ENCODE results near the gene NAE1.
"Not testable (repeated sequence)": the region's sequence is repeated elsewhere in the genome, so short reads cannot be mapped to it uniquely, and the experiment has no call there.

NAE1 gene

DNA sequence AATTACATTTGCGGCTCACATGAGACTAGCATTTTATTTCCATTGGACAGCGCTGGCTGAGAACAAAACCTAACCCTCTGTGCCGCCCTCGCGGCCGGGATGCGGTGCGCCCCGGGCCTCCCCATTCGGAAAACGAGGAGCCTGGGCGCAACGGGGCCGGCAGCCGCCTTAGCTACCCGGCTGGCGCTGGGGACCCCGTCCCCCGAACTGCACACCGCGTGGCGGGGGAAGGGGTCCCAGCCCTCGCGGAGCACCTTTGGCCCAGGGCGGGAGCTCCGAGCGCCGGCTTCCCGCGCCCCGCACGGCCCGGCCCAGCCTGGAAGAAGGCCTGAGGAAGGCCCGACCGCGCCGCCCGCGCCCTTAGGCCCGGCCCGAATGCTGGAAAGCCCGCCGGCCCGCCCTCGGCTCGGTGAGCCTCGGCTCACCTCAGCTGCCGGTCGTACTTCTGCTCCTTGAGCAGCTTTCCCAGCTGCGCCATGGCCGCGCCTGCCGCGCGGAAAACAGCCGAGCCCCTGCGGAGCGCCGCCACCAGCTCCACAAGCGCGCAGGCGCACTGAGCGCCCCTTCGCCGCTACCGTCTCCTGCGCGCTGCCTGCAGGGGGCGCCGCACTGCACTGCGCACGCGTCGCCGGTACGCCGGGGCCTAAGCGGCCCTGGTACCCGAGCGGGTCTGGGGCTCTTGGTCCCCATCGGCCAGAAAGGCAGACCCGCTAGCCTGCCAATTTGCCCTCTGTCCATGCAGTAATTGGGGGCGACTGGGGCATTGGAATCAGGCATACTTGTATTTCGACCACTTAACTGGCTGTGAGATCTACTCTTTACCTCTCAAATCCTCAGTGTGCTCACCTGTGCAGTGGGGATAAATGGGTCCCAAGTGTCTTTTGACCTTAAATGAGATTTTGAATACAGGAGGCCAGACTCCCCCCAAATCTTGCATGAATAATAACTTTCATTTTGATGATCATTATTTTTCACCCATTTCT, at the start of gene NAE1:
NAE1 (minus strand) TSS at position 555 of the 983 bp plus-strand sequence; CDS start at position 478, 77 bp downstream.
- DNase-seq = peak; percentile 87

DNA sequence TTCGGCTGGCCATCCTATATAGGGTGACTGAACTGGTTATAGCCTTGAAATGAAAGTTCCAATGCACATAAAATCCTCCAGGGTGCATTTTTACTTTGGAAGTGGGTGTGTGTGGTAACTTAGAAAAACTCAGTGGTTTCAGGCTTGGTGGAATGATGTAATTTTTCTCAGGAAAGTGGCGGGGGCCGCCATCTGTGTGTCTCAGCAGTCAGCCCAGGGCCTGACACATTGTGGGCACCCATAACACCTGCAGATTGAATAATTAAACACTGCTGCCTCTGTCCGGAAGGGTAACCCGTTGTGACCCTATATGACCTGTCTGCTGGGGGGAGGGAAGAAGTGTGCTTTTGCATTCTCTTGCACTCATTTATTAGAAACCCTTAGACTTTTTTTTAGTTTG, 47.3 kb upstream of the NAE1 start:
- peak; percentile 83 for DNase-seq

DNA sequence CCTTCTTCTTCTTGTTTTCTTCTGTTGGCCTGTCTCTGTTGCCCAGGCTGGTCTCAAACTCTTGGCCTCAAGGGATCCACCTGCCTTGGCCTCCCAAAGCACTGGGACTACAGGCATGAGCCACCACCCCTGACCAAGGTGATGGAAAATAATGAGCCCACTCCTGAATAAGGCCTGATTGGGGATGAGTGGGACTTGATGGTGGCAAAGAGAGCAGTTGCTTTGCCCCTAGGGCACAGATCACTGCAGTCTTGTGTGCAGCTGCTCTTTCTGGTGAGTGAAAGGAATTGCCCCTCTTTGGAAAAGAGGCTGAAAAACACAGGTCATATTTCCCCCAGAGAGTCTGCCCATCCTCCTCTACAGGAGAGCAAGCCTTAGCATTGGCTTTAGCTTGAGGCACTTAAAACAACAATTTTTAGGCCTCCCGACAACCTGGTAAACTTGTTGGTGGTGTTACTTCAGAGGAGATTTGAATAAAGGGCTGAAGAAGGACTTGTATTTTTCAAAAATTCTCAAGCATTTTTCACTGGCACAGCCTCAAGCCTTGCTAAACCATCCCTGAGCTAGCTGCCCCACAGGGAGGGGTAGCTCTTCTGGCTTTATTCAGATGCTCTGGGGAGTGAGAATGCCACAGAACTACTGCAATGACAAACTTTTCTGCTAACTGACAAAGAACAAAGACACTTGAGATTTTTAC, 43.5 kb upstream of the NAE1 start:
- peak; percentile 33 for DNase-seq

DNA sequence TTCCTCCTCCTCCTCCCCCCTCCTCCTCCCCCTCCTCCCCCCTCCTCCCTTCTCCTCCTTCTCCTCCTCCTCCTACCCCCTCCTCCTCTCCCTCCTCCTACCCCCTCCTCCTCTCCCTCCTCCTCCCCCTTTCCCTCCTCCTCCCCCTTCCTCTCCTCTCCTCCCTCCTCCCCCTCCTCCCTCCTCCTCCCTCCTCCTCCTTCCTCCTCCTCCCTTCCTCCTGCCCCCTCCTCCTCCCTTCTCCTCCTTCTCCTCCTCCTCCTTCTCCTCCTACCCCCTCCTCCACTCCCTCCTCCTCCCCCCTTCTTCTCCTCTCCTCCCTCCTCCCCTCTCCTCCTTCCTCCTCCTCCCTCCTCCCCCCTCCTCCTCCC, 42.9 kb upstream of the NAE1 start:
- no peak for DNase-seq

DNA sequence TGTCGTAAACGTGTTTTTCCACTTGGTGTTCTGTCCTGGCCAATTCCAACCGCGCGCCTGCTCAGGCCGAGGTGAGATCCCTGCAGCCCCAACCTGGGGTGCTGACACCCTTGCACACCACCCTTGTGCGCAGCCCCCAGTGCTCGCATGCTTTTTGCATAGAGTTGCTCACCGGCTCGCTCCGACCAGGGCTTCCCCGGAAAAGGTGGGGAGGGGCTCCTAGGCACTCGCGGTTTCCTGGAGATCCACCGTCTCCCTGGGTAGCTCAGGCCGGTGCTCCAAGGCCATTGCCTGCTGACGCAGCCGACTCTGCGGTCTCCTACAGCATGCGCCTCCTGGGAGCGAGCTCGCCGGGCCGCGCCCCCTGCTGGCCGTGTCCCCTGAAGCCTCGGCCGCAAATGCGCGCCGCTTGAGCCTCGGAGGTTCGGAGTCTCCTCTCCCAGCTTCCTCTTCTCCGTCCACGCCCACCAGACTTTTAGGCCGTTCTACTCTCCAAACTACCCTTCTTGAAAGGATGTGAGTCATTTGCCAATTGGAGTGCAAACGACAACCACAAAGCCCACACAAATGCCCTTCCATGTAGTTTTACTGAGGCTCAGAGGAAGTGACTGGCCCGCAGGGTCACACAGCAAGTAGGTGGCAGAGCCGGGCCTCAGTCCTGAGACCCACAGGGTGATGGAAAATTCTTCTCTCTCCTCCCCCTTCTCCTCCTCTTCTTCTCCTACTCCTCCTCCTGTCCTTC, 42.3 kb upstream of the NAE1 start:
- DNase-seq = peak; percentile 94

GRCh38 chr16:66872559-66872942, 41.8 kb upstream of the NAE1 start:
- DNase-seq = no peak

- DNase-seq = no peak
These were observed 41.1 kb upstream of the NAE1 start for GRCh38 chr16:66871840-66872239.

- DNase-seq = not testable (repeated sequence)
These were observed 40.6 kb upstream of the NAE1 start for GRCh38 chr16:66871363-66871762.

DNA sequence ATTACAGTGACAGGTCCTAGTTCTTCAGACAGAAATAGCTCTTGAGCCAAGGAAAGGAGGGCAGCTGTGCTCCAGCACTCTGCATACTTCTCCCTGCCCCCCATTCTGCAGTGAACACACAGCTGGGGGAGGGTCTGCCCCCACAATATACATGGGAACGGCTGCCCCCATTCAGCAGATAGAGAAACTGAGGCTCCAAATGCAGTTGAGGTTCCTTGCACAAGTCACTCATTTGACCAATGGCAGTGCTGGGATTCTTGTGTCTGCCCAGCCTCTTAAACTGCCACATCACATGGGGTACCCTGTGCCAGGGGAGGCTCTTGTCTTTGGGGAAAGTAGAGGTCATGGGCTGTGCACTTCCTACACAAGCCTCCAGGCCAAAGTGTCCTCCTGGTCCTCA, 38.6 kb upstream of the NAE1 start:
- no peak for DNase-seq

- no peak for DNase-seq
These were observed 32.9 kb upstream of the NAE1 start for GRCh38 chr16:66863707-66864106.

- DNase-seq = no peak
These were observed 31.3 kb upstream of the NAE1 start for GRCh38 chr16:66862023-66862520.

DNA sequence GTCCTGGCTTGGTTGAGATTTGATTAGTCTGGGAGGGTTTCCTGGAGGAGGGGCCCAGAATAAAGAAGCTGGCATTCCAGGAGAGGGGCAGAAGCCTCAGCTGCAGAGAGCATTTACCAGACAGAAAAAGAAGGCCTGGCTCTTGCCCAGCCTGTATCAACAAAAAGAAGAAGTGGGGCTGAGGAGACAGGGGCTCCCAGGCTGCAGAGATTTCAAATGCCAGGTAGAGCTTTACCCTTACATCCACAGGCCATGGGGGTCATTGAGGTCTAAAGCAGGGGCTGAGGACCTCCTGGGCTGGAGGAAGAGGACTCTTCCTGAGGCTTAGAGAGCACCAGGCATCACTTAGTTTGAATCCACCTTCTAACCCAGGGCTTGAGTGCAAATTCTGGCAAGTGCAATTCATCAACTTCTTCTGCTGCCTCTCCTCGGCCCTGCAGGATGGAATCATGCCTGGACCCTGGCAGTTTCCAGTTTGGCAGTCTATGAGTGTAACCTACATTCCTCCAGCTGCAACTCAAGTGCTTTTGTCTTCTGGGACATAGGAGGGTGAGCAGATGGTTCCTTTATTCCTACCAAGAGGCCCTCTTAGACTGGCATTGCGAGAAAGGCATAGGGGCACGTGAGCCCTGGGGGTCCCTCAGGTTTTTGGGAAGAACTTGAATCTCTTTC, 28.8 kb upstream of the NAE1 start:
- no peak for DNase-seq

GRCh38 chr16:66858740-66859396, 28.1 kb upstream of the NAE1 start:
- no peak for DNase-seq

DNA sequence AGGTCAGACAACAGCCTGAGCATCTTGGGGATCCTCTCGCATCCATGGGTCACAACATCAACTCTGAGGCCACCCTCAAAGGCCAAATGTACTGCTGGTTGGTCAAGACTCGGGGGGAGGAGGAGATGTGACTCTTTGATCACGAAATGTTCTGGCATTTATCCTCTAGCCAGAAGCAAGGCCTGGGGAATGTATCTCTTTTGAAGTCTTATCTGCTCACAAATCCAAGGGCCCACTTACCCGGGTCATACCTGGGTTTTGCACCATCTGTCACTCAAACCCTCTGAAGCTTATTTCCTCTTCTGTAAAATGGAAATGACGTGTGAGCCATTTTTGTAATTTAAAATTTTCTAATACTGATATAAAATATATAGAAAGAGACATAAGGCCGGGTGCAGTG, 26.7 kb upstream of the NAE1 start:
- DNase-seq = no peak

DNA sequence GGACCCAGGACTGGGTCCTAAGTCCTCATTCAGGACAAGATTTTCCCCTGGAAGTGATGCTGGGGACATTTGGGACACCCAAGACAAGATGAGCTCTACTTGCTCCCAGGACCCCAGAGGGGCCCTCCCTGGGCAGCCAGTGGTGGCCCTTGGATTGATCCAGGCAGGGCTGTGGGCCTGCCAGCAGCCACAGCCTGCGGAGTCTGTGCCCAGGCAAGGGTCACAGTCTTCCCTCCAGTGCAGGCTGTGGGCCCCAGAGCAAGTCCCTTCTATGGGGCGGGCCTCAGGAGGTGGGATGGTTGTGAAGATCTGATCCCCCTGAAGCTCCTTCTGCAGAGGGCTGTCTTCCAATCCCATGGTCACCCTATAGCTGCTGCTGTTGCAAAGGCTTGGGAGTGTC, 26.0 kb upstream of the NAE1 start:
- no peak for DNase-seq

DNA sequence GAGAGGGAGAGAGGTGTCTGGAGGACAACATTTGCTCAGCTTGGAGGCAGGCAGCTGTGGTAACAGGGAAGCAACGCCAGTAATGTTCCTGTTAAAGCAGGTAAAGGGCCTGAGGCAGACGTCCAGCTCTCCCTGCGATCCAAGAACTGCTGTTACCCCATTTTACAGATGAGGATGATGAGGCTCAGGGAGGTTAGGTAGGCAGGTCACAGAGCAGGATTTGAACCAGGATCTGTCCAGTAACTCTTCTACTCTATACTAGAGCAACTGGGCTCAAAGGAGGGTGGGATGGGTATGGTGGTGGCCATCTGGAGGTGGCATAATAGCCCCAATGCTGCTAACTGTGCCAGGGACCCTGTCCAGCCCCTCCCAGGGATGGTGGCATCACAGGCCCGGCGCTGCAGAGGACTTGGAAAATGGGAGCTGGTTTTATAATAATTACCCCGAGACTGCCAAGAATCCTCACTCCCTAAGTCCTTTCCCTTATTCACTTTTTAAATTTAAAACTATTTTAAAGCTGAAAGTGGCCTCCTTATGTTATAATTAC, 25.5 kb upstream of the NAE1 start:
- DNase-seq = no peak

GRCh38 chr16:66853261-66854139, 22.7 kb upstream of the NAE1 start:
- no peak for DNase-seq

DNA sequence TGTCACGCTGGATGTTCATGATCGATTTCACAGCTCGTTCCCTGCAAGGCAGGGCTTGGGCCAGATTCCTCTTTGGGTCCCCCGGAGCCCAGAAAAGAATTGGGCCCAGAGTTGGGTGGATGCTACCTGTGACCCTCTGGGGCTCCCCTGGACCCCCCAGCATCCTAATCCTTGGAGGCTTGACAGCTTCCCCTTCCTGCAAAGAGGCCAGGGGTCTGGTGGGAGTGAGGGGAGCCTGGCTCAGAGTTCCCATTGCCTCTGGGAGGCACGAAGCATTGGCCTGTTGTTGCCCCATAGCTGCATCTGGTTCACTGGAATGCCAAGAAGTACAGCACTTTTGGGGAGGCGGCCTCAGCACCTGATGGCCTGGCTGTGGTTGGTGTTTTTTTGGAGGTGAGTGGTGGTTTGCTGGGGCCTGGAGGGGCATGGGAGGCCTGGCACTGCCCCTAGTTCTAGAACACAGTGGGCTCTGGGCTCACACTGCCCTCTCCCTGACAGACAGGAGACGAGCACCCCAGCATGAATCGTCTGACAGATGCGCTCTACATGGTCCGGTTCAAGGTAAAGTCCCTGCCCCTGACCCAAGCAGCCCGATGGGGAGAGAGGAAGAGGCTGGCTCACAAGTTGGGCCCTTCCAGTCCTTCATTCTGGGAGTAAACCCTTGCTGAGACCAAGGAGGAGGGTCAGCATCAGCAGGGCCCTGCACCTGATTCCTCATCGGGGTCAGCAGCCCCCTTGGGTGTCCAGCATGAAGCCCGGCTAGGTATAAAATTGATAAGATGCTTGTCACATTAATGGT, 20.6 kb upstream of the NAE1 start:
- DNase-seq = no peak

DNA sequence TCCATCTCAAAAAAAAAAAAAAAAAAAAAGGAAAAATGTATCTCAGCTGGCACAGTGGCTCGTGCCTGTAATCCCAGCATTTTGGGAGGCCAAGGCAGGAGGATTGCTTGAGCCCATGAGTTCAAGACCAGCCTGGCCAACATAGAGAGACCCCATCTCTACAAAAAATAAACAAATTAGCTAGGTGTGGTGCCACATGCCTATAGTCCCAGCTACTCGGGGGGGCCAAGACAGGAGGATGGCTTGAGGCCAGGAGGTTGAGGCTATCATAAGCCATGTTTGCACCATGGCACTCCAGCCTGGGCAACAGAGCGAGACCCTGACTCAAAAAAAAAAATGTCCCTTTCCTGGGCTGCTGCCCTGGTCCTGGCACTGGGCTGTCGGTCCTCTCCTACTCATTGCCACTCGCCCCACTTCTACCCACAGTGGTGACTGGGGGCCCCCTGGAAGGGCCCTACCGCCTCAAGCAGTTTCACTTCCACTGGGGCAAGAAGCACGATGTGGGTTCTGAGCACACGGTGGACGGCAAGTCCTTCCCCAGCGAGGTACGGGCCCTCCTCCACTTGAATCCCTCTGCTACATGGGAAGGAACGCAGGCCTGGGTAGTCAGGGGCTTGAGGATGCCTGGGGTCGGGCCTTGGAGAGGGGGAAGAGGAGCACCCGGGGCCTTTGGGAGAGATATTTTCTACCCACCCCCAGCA, 19.5 kb upstream of the NAE1 start:
- no peak for DNase-seq

Data from stimulated activated CD4-positive, alpha-beta T cell treated with anti-CD3 and anti-CD28 coated beads, Interleukin-1b, Interleukin-23, amount 100 ng/mL, for 48 hours (primary cell).